ENCODE measurements around the gene TRMT11. TPM values are rescaled to one million over a fixed set of nuclear protein-coding genes. Genes with fewer than 3 reads are reported as not detected.

The TRMT11 gene
- total and polyA plus RNA-seq, 10 donors, result 10.7 to 37.7 (median 22.2) TPM

- no peak for TF ChIP-seq POLR2AphosphoS5 (IDR thresholded peaks at IDR 0.05)
- no peak for TF ChIP-seq POLR2A (IDR thresholded peaks at IDR 0.05)
- no peak for TF ChIP-seq CTCF (IDR thresholded peaks at IDR 0.05 in 8 of 11, conservative IDR thresholded peaks at IDR 0.05 in 3 of 11)
- Histone ChIP-seq H3K4me3 (no peak overlapping the region), H3K27ac (no peak overlapping the region), H3K4me1 (no peaks in the 10 kb centered on the region), H3K9me3 (peaks cover 0 to 5% (median 0%) of the 10 kb centered on the region in 8 donors), H3K36me3 (peaks cover 0 to 26% (median 5%) of the 10 kb centered on the region in 6 donors), H3K27me3 (replicated peaks in 1 of 7) (no peaks in the 10 kb centered on the region)
- WGBS, 5 donors, result 66 to 86% (median 76%) methylated on average over 4 of the region's 4 CpGs
- no peak for DNase-seq
- intact Hi-C loops (cut with DNase I; ENCODE audit: low total_unique reads), result no loop called here
Observed at GRCh38 chr6:126064257-126064747, 78.0 kb downstream of the TRMT11 start.

GRCh38 chr6:126064748-126065401 is 78.5 kb downstream of the TRMT11 start:
- Histone ChIP-seq H3K27ac (no peak overlapping the region), H3K9me3 (peaks cover 0 to 5% (median 0%) of the 10 kb centered on the region in 8 donors)
- WGBS, 5 donors, result 82 to 88% (median 86%) methylated on average over 7 of the region's 7 CpGs

GRCh38 chr6:126066053-126067048 is 80.0 kb downstream of the TRMT11 start:
- Histone ChIP-seq H3K27ac (no peak overlapping the region), H3K9me3 (peaks cover 0 to 5% (median 0%) of the 10 kb centered on the region in 8 donors), H3K4me1 (no peaks in the 10 kb centered on the region), H3K4me3 (no peak overlapping the region), H3K36me3 (peaks cover 0 to 12% (median 0%) of the 10 kb centered on the region in 6 donors), H3K27me3 (replicated peaks in 1 of 7) (no peaks in the 10 kb centered on the region)
- TF ChIP-seq POLR2AphosphoS5 (IDR thresholded peaks at IDR 0.05) (no peak), POLR2A (IDR thresholded peaks at IDR 0.05) (no peak), CTCF (IDR thresholded peaks at IDR 0.05 in 8 of 11, conservative IDR thresholded peaks at IDR 0.05 in 3 of 11) (no peak)
- 93 to 97% (median 95%) methylated on average over 11 to 12 of the region's 12 CpGs for WGBS, 5 donors
- intact Hi-C loops (cut with DNase I; ENCODE audit: low total_unique reads), result no loop called here
- no peak for DNase-seq

More at GRCh38 chr6:126064748-126065401, 78.5 kb downstream of the TRMT11 start:
- Histone ChIP-seq H3K4me1 (no peaks in the 10 kb centered on the region), H3K4me3 (no peak overlapping the region), H3K36me3 (peaks cover 0 to 20% (median 5%) of the 10 kb centered on the region in 6 donors), H3K27me3 (replicated peaks in 1 of 7) (no peaks in the 10 kb centered on the region)
- intact Hi-C loops (cut with DNase I; ENCODE audit: low total_unique reads), result no loop called here
- DNase-seq, result no peak
- no peak for TF ChIP-seq POLR2AphosphoS5 (IDR thresholded peaks at IDR 0.05)
- TF ChIP-seq POLR2A (IDR thresholded peaks at IDR 0.05), result no peak
- TF ChIP-seq CTCF (IDR thresholded peaks at IDR 0.05 in 8 of 11, conservative IDR thresholded peaks at IDR 0.05 in 3 of 11), result no peak

Data from spleen (tissue), 11 donors.